Activated B cell treated with CpG ODN at 0.5 μM for 24 hours (primary cell): ENCODE data around the gene KRABD2.
A peak's percentile ranks its signal among the peaks of the same experiment; 100 is the strongest.
"Not testable (repeated sequence)": the region's sequence is repeated elsewhere in the genome, so short reads cannot be mapped to it uniquely, and the experiment has no call there.

Experiments
- ATAC-seq: fragments of 200-7000 bp; cut with Tn5 transposase; one replicate; pipeline ENCODE4 v1.10.0; 2021; ENCODE audit warnings: low read depth, mild to moderate bottlenecking, moderate library complexity
- CTCF ChIA-PET: fragments of 350-600 bp; sonication (Branson Sonifier 250); formaldehyde crosslinking; loops from one replicate; lab custom pipeline; 2021; ENCODE audit warnings: antibody characterized with exemption; lab: Charles Lee
- POLR2A ChIA-PET: fragments of 350-600 bp; sonication (Branson Sonifier 250); formaldehyde crosslinking; loops from one replicate; lab custom pipeline; 2021; ENCODE audit warnings: antibody characterized with exemption; lab: Charles Lee
- DNase-seq: peaks from one replicate; pipeline ENCODE4 v3.0.0; 2022
- H3K27ac Mint-ChIP-seq: one replicate; pipeline ENCODE4 v1.8.0; 2020; ENCODE audit warnings: mixed read lengths
- H3K27me3 Mint-ChIP-seq: one replicate; pipeline ENCODE4 v1.8.0; 2021; ENCODE audit warnings: mixed read lengths
- H3K36me3 Mint-ChIP-seq: one replicate; pipeline ENCODE4 v1.8.0; 2021; ENCODE audit warnings: low read depth, mixed read lengths
- H3K4me1 Mint-ChIP-seq: one replicate; pipeline ENCODE4 v1.8.0; 2021; ENCODE audit warnings: mixed read lengths
- H3K4me3 Mint-ChIP-seq: one replicate; pipeline ENCODE4 v1.8.0; 2020; ENCODE audit warnings: mild to moderate bottlenecking, mixed read lengths
- H3K9me3 Mint-ChIP-seq: one replicate; pipeline ENCODE4 v1.8.0; 2020; ENCODE audit warnings: mixed read lengths
- CTCF ChIP-seq: fragments of 200-600 bp; IDR thresholded peaks from one replicate; pipeline ENCODE4 v1.8.0; 2022; ENCODE audit warnings: antibody characterized with exemption, mild to moderate bottlenecking
- intact Hi-C: fragments of 100-400 bp; cut with micrococcal nuclease; formaldehyde crosslinking; loops from one replicate; pipeline ENCODE4 v1.15.1; 2024

Gene KRABD2

GRCh38 chr17:8401107-8401506 is 24.6 kb upstream of the KRABD2 start:
- intact Hi-C loops = no loop called here
- Mint-ChIP-seq H3K36me3 (no peaks in the 10 kb centered on the region), H3K4me3 (no peak overlapping the region), H3K27ac (no peak overlapping the region), H3K4me1 (no peaks in the 10 kb centered on the region), H3K27me3 (peaks cover 38% of the 10 kb centered on the region), H3K9me3 (no peaks in the 10 kb centered on the region)
- POLR2A ChIA-PET = no interaction called here
- no peak for DNase-seq
- no peak for ATAC-seq
- CTCF ChIA-PET = no interaction called here
- no peak for TF ChIP-seq CTCF

- H3K4me3 Mint-ChIP-seq = no peak overlapping the region
- ChIA-PET POLR2A (no interaction called here), CTCF (no interaction called here)
- DNase-seq (no peak), ATAC-seq (no peak)
- intact Hi-C loops = no loop called here
- no peaks in the 10 kb centered on the region for H3K36me3 Mint-ChIP-seq
- no peak for TF ChIP-seq CTCF
- H3K4me1 Mint-ChIP-seq = peaks cover 2% of the 10 kb centered on the region
- no peak overlapping the region for H3K27ac Mint-ChIP-seq
- H3K9me3 Mint-ChIP-seq = no peaks in the 10 kb centered on the region
- H3K27me3 Mint-ChIP-seq = peaks cover 39% of the 10 kb centered on the region
These were observed 22.5 kb upstream of the KRABD2 start for GRCh38 chr17:8398980-8399379.

- POLR2A ChIA-PET = no interaction called here
- Mint-ChIP-seq H3K9me3 (no peaks in the 10 kb centered on the region), H3K27ac (no peak within 1 kb of the TSS), H3K27me3 (peaks cover 32% of the 10 kb centered on the region), H3K36me3 (no peaks in the 10 kb centered on the region), H3K4me1 (peaks cover 9% of the 10 kb centered on the region), H3K4me3 (no peak within 1 kb of the TSS)
- ATAC-seq (no peak), DNase-seq (no peak)
- CTCF ChIA-PET = no interaction called here
- TF ChIP-seq CTCF = no peak
- intact Hi-C loops = no loop called here
These were observed 21.1 kb upstream of the KRABD2 start, which contains the start of gene RNF222 for GRCh38 chr17:8397636-8398035. Gene RNF222 (minus strand): TSS chr17:8397827. CDS start chr17:8393461, 4,366 bp downstream.

GRCh38 chr17:8394497-8394896 is 18.0 kb upstream of the KRABD2 start:
- H3K27ac Mint-ChIP-seq, H3K36me3 Mint-ChIP-seq, H3K9me3 Mint-ChIP-seq, H3K4me1 Mint-ChIP-seq, ATAC-seq, intact Hi-C loops, DNase-seq, H3K4me3 Mint-ChIP-seq: not testable (repeated sequence)
- H3K27me3 Mint-ChIP-seq = peaks cover 19% of the 10 kb centered on the region
- ChIA-PET CTCF (interaction anchor here (0.9 kb wide), 1 partner anchor 62 kb away, joined by 3 read pairs; no protein-coding TSS in a partner anchor), POLR2A (interaction anchor here (0.6 to 1.6 kb wide), 3 partner anchors 14 to 222 kb away, joined by 3 read pairs; no protein-coding TSS in a partner anchor)

GRCh38 chr17:8393470-8394231 is 17.1 kb upstream of the KRABD2 start:
- ATAC-seq (peak; percentile 77), DNase-seq (no peak)
- Mint-ChIP-seq H3K27ac (peak overlapping the region; percentile 35), H3K4me3 (peak overlapping the region; percentile 11), H3K36me3 (no peaks in the 10 kb centered on the region), H3K4me1 (peaks cover 9% of the 10 kb centered on the region), H3K27me3 (peaks cover 16% of the 10 kb centered on the region), H3K9me3 (no peaks in the 10 kb centered on the region)
- no peak for TF ChIP-seq CTCF
- CTCF ChIA-PET = interaction anchor here (0.9 to 1.3 kb wide), 2 partner anchors 17 to 63 kb away, joined by 3 read pairs; no protein-coding TSS in a partner anchor
- POLR2A ChIA-PET = interaction anchor here (0.6 to 1.6 kb wide), 5 partner anchors 14 to 355 kb away, joined by 3 to 5 read pairs (median 3); no protein-coding TSS in a partner anchor
- intact Hi-C loops = no loop called here
